Activated CD4-positive, alpha-beta T cell treated with anti-CD3 and anti-CD28 coated beads, Interleukin-2, amount 10 ng/mL, durations not matched to agents 24 days and 14 days (primary cell): ENCODE results near the gene LOXL3. TPM values are rescaled to one million over a fixed set of nuclear protein-coding genes. Genes with fewer than 3 reads are reported as not detected.
A peak's percentile ranks its signal among the peaks of the same experiment; 100 is the strongest.

Experiments used
- DNase-seq: peaks from one replicate; pipeline ENCODE4 v3.0.0; 2022
- H3K27ac Mint-ChIP-seq: one replicate; pipeline ENCODE4 v1.8.0; 2022; ENCODE audit warnings: mild to moderate bottlenecking, mixed read lengths
- H3K27me3 Mint-ChIP-seq: one replicate; pipeline ENCODE4 v1.8.0; 2022; ENCODE audit warnings: mixed read lengths
- H3K36me3 Mint-ChIP-seq: one replicate; pipeline ENCODE4 v1.8.0; 2022; ENCODE audit warnings: low read depth, mild to moderate bottlenecking, mixed read lengths
- H3K4me1 Mint-ChIP-seq: one replicate; pipeline ENCODE4 v1.8.0; 2021; ENCODE audit warnings: mixed read lengths
- H3K4me3 Mint-ChIP-seq: one replicate; pipeline ENCODE4 v1.8.0; 2022; ENCODE audit warnings: mild to moderate bottlenecking, moderate library complexity, mixed read lengths
- H3K9me3 Mint-ChIP-seq: one replicate; pipeline ENCODE4 v1.8.0; 2021; ENCODE audit warnings: mixed read lengths
- intact Hi-C: fragments of 100-400 bp; cut with micrococcal nuclease; formaldehyde crosslinking; loops from one replicate; pipeline ENCODE4 v1.15.1; 2023
- total RNA-seq: library from RNA; stranded (reverse); gene quantifications from 2 replicates; pipeline ENCODE4 v1.2.3, GENCODE V29; 2022

LOXL3 gene
- total RNA-seq, 1 donor from 2014 or later: 1.7 TPM

- Mint-ChIP-seq H3K27me3 (no peaks in the 10 kb centered on the region), H3K27ac (no peak overlapping the region), H3K4me3 (no peak overlapping the region), H3K4me1 (peaks cover 41% of the 10 kb centered on the region), H3K36me3 (no peaks in the 10 kb centered on the region), H3K9me3 (no peaks in the 10 kb centered on the region)
- no peak for DNase-seq
- intact Hi-C loops: no loop called here
Measured at GRCh38 chr2:74581463-74581862, 27.7 kb upstream of the LOXL3 start.

GRCh38 chr2:74578408-74578807 is 24.7 kb upstream of the LOXL3 start:
- intact Hi-C loops: loop anchor here (10.0 kb wide), 1 partner anchor 266 kb away; no protein-coding TSS in a partner anchor
- no peak overlapping the region for H3K4me3 Mint-ChIP-seq
- peaks cover 6% of the 10 kb centered on the region for H3K9me3 Mint-ChIP-seq
- no peak overlapping the region for H3K27ac Mint-ChIP-seq
- DNase-seq: no peak
- H3K27me3 Mint-ChIP-seq: no peaks in the 10 kb centered on the region
- H3K4me1 Mint-ChIP-seq: peaks cover 38% of the 10 kb centered on the region
- no peaks in the 10 kb centered on the region for H3K36me3 Mint-ChIP-seq

DNA sequence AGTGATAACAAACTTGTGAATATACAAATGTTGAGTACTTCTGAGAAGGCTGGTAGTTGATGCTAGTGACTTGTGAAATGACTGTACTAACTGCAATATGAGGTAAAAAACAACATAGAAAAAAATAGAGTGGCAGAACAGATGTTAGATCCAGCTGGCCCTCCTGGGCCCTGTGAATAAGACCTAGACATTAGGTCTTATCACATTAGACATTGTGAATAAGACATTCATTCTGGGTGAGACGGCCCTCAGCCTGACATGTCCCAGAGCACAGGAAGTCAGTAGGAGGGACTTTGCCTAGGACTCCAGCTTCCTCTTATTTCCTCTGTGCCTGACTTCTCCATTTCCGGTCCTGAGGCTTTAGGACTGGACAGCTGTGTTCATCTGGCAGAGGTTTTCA is 23.7 kb upstream of the LOXL3 start:
- Mint-ChIP-seq H3K4me1 (peaks cover 36% of the 10 kb centered on the region), H3K4me3 (no peak overlapping the region), H3K9me3 (peaks cover 6% of the 10 kb centered on the region), H3K27ac (peak overlapping the region; percentile 7), H3K27me3 (no peaks in the 10 kb centered on the region), H3K36me3 (no peaks in the 10 kb centered on the region)
- intact Hi-C loops: loop anchor here (10.0 kb wide), 1 partner anchor 267 kb away; no protein-coding TSS in a partner anchor
- DNase-seq: no peak

GRCh38 chr2:74576863-74577229 is 23.1 kb upstream of the LOXL3 start:
- intact Hi-C loops: loop anchor here (10.0 kb wide), 1 partner anchor 268 kb away; no protein-coding TSS in a partner anchor
- no peaks in the 10 kb centered on the region for H3K36me3 Mint-ChIP-seq
- DNase-seq: no peak
- H3K4me1 Mint-ChIP-seq: peaks cover 36% of the 10 kb centered on the region
- peaks cover 6% of the 10 kb centered on the region for H3K9me3 Mint-ChIP-seq
- H3K27ac Mint-ChIP-seq: peak overlapping the region; percentile 14
- no peaks in the 10 kb centered on the region for H3K27me3 Mint-ChIP-seq
- no peak overlapping the region for H3K4me3 Mint-ChIP-seq

DNA sequence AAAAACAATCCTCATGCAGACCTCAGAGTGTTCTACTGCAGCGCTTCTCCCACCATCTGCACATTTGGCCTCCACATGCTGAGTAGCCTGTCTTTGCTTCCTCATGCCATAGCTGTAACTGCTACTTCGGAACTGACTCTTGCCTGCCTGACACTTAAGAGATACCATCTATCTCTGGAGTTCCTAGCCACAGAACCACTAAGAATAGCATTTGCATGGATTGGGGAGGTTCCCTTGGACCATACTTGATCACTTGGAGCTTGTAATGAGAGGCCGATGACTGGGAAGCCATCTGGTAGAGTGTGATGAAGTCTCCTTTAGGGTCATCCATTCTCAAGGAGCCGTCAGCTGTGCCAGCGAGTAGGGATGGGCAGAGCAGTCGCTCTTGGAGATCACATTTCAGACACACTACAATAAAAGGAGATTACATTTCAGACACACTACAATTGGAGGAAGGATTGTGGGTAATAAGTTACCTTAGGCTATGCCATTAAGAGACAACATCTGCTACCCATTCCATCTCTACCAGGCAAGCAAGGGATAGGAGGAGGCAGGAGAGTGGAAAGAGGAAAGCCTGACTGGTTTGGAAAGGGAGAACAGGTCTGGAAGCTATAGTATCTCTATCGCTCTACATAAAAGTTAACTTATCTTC is 22.6 kb upstream of the LOXL3 start:
- Mint-ChIP-seq H3K9me3 (peaks cover 6% of the 10 kb centered on the region), H3K36me3 (no peaks in the 10 kb centered on the region), H3K27me3 (no peaks in the 10 kb centered on the region), H3K4me3 (no peak overlapping the region), H3K27ac (peak overlapping the region; percentile 16), H3K4me1 (peaks cover 36% of the 10 kb centered on the region)
- no peak for DNase-seq
- intact Hi-C loops: loop anchor here (10.0 kb wide), 1 partner anchor 268 kb away; no protein-coding TSS in a partner anchor

- Mint-ChIP-seq H3K4me1 (peaks cover 36% of the 10 kb centered on the region), H3K36me3 (no peaks in the 10 kb centered on the region), H3K9me3 (peaks cover 6% of the 10 kb centered on the region), H3K27ac (no peak overlapping the region), H3K27me3 (no peaks in the 10 kb centered on the region), H3K4me3 (no peak overlapping the region)
- no peak for DNase-seq
- intact Hi-C loops: loop anchor here (10.0 kb wide), 1 partner anchor 269 kb away; no protein-coding TSS in a partner anchor
Measured at GRCh38 chr2:74575320-74575719, 21.6 kb upstream of the LOXL3 start.

- H3K27ac Mint-ChIP-seq: peak overlapping the region; percentile 73
- H3K4me3 Mint-ChIP-seq: peak overlapping the region; percentile 75
- intact Hi-C loops: loop anchor here (10.0 kb wide), 1 partner anchor 271 kb away; no protein-coding TSS in a partner anchor
- H3K27me3 Mint-ChIP-seq: no peaks in the 10 kb centered on the region
- H3K9me3 Mint-ChIP-seq: peaks cover 6% of the 10 kb centered on the region
- H3K4me1 Mint-ChIP-seq: peaks cover 39% of the 10 kb centered on the region
- peak; percentile 83 for DNase-seq
- H3K36me3 Mint-ChIP-seq: no peaks in the 10 kb centered on the region
Measured at GRCh38 chr2:74573747-74574562, 20.2 kb upstream of the LOXL3 start.

DNA sequence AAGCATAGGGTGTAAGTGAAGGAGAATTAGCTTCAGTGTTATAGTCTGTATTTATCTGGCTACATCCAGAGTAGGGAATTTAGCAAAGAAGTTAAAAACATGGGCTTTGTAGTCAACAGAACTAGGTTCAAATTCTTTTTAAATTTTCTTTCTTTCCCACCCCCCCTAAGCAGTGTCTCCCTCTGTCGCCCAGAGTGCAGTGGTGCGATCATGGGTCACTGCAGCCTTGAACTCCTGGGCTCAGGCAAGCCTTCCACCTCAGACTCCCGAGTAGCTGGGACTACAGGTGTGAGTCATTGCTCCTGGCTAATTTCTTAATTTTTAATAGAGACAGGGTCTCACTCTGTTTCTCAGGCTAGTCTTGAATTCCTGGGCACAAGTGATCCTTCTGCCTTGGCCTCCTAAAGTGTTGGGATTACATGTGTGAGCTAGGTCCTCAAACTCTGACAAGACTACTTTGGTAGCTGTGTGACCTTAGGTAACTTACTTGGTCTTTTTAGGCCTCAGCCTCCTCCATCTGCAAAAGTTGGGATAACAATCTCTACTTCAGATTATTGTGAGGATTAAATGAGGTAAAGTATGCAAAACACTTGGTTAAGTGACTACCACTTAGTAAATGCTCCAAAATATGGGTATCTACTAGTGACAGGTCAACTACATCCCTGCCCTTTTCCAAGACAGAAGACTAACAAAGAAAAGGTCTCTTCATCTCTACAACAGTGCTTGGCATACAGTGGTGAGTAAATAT is 18.6 kb upstream of the LOXL3 start:
- H3K4me3 Mint-ChIP-seq: no peak overlapping the region
- no peaks in the 10 kb centered on the region for H3K27me3 Mint-ChIP-seq
- H3K4me1 Mint-ChIP-seq: peaks cover 40% of the 10 kb centered on the region
- H3K36me3 Mint-ChIP-seq: no peaks in the 10 kb centered on the region
- H3K27ac Mint-ChIP-seq: no peak overlapping the region
- H3K9me3 Mint-ChIP-seq: peaks cover 6% of the 10 kb centered on the region
- intact Hi-C loops: loop anchor here (10.0 kb wide), 1 partner anchor 272 kb away; no protein-coding TSS in a partner anchor
- no peak for DNase-seq

- Mint-ChIP-seq H3K4me1 (peaks cover 35% of the 10 kb centered on the region), H3K9me3 (peaks cover 6% of the 10 kb centered on the region)
- DNase-seq: no peak
Measured at GRCh38 chr2:74571058-74571457, 17.3 kb upstream of the LOXL3 start.

DNA sequence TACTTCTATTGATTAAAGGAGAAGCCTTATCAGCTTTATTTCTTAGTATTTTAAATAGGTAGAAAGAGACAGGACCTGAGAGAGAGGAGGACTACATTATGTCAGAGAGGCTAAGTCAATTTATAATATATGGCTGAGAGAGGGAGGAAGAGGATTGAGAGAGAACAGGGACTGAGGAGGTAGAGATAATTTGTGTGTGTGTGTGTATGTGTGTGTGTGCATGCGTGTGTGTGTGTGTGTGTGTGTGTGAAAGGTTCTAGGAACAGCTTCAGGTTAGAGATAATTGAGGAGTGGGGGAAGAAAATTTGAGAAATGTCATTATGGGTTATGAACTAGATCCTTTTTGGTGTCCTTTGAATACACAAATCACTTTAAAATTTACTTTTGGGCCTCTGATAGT is 15.9 kb upstream of the LOXL3 start:
- H3K4me3 Mint-ChIP-seq: no peak overlapping the region
- H3K36me3 Mint-ChIP-seq: no peaks in the 10 kb centered on the region
- DNase-seq: no peak
- peaks cover 37% of the 10 kb centered on the region for H3K4me1 Mint-ChIP-seq
- peaks cover 6% of the 10 kb centered on the region for H3K9me3 Mint-ChIP-seq
- intact Hi-C loops: loop anchor here (10.0 kb wide), 1 partner anchor 275 kb away; no protein-coding TSS in a partner anchor
- no peaks in the 10 kb centered on the region for H3K27me3 Mint-ChIP-seq
- no peak overlapping the region for H3K27ac Mint-ChIP-seq

More at GRCh38 chr2:74571058-74571457, 17.3 kb upstream of the LOXL3 start:
- intact Hi-C loops: loop anchor here (1.0 to 10.0 kb wide), 3 partner anchors 13 to 274 kb away; partner anchors contain the start of gene DOK1
- no peak overlapping the region for H3K27ac Mint-ChIP-seq
- no peaks in the 10 kb centered on the region for H3K36me3 Mint-ChIP-seq
- no peaks in the 10 kb centered on the region for H3K27me3 Mint-ChIP-seq
- no peak overlapping the region for H3K4me3 Mint-ChIP-seq

DNA sequence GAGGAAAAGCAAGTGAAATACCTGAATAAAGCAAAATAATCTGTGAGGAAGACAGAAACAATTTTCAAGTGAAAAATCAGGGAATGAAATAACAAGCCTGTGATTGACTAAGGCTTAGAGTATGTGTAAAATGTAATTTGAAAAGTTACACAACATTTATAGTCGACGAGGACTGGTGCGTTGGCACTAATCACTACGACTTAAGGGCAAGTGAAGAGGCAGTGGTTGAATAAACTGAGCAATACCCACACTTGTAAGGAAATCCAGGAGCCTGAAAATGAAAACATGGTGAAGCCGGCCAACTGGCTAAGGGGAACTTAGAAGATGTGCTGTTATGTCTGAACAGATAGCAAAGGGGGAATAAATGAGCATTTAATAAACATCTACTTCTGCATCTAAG is 14.1 kb upstream of the LOXL3 start:
- Mint-ChIP-seq H3K27ac (peak overlapping the region; percentile 10), H3K27me3 (no peaks in the 10 kb centered on the region), H3K4me1 (peaks cover 28% of the 10 kb centered on the region), H3K36me3 (no peaks in the 10 kb centered on the region), H3K9me3 (no peaks in the 10 kb centered on the region), H3K4me3 (no peak overlapping the region)
- intact Hi-C loops: no loop called here
- no peak for DNase-seq

DNA sequence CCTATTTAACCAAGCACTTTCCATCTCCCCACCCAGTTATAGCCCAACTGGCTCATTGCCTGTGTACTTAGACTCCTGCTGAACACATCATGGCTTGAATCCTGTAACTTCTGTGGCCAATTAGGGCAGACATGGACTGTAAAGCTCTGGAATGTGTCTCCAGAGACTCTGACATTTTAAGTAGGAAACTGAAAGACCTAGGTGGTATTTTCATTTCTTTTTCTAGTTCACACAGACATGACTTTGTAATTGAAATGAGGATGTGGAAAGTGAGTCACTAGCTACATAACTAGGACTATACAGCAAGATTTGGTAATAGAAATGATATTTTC is 13.0 kb upstream of the LOXL3 start:
- H3K27me3 Mint-ChIP-seq: no peaks in the 10 kb centered on the region
- H3K4me3 Mint-ChIP-seq: peak overlapping the region; percentile 70
- H3K4me1 Mint-ChIP-seq: peaks cover 40% of the 10 kb centered on the region
- intact Hi-C loops: loop anchor here (1.0 kb wide), 1 partner anchor 9 kb away; no protein-coding TSS in a partner anchor
- peak overlapping the region; percentile 83 for H3K27ac Mint-ChIP-seq
- H3K9me3 Mint-ChIP-seq: no peaks in the 10 kb centered on the region
- no peak for DNase-seq
- H3K36me3 Mint-ChIP-seq: no peaks in the 10 kb centered on the region

DNA sequence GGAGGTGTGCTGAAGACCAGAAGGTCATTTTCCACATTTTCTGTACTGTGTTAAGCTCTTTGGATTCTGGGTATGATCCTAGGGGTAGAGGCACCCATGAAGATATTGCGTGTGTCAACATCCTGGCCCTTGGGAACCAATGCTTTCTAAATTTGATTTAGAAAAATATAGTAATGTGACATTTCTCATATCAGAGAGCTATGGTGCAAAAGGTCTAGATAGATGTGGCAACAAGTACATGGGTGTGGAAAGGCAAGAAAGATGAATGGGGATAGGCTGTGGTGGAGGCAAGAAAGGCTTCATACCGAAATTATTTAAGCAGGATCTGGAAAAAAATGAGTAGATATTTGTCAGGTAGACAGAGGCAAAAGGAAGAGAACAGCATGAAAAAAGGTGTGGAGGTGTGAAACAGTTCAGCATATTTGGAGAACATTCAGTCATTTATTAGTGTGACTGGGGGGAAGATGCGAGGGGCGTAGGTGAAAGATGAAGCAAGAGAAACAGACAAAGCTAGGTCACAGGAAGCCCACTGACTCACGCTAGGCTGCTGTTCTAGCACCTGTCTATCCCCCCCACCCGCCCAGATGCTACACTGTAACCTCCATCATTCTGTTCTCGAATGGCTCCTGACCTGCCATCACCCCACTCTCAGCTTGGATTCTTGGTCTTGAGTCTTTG is 12.5 kb upstream of the LOXL3 start:
- intact Hi-C loops: loop anchor here (1.0 kb wide), 1 partner anchor 9 kb away; no protein-coding TSS in a partner anchor
- Mint-ChIP-seq H3K4me3 (peak overlapping the region; percentile 70), H3K4me1 (peaks cover 44% of the 10 kb centered on the region), H3K9me3 (no peaks in the 10 kb centered on the region), H3K36me3 (no peaks in the 10 kb centered on the region), H3K27me3 (no peaks in the 10 kb centered on the region), H3K27ac (peak overlapping the region; percentile 83)
- no peak for DNase-seq
